ENCODE data around the gene SLC35F4.

- TF ChIP-seq, protein P1, sequence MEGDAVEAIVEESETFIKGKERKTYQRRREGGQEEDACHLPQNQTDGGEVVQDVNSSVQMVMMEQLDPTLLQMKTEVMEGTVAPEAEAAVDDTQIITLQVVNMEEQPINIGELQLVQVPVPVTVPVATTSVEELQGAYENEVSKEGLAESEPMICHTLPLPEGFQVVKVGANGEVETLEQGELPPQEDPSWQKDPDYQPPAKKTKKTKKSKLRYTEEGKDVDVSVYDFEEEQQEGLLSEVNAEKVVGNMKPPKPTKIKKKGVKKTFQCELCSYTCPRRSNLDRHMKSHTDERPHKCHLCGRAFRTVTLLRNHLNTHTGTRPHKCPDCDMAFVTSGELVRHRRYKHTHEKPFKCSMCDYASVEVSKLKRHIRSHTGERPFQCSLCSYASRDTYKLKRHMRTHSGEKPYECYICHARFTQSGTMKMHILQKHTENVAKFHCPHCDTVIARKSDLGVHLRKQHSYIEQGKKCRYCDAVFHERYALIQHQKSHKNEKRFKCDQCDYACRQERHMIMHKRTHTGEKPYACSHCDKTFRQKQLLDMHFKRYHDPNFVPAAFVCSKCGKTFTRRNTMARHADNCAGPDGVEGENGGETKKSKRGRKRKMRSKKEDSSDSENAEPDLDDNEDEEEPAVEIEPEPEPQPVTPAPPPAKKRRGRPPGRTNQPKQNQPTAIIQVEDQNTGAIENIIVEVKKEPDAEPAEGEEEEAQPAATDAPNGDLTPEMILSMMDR (IDR thresholded peaks at IDR 0.05), result no peak
- no peak for TF ChIP-seq POLR2AphosphoS5 (IDR thresholded peaks at IDR 0.05)
Measured at GRCh38 chr14:57845316-57845715, 20.6 kb downstream of the SLC35F4 start.

Measured in suprapubic skin (tissue), 3 donors.